ENCODE measurements around the gene SLX4IP. TPM values are rescaled to one million over a fixed set of nuclear protein-coding genes. Genes with fewer than 3 reads are reported as not detected.

Gene SLX4IP
- total RNA-seq, 4 donors from 2014 or later, result 4.8 to 7.2 (median 5.7) TPM

DNA sequence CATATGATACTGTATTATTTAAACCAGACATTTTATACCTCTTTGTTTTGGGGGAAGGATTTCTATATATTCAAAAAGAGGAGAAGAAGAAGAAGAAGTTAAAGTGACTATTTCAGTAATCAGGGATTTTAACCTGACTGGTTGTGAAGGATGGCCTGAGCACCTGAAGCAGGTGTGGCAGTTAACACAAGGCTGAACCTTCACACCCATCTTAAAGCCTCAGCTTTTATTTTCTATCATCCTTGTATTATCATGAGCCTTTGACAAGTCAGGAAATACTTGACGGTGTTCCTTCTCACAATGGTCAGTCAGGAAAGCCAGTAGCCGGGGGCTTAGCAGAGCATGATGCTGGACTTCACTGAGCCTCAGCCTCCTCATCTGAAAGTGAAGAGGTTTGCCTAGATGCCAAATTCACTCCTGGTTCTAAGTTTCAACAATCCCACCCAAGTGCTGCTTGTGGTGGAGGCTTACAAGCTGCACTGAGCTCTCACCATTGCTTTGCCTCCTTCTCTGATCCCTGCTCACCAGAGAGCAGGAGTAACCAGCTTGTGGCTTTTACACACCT is 121.5 kb downstream of the SLX4IP start:
- no peaks in the 10 kb centered on the region for H3K27me3 ChIP-seq
- no peak for TF ChIP-seq POLR2AphosphoS5 (IDR thresholded peaks at IDR 0.05)
- TF ChIP-seq EP300 (IDR thresholded peaks at IDR 0.05), result no peak
- no peak for TF ChIP-seq POLR2A (IDR thresholded peaks at IDR 0.05)
- TF ChIP-seq, protein P1, sequence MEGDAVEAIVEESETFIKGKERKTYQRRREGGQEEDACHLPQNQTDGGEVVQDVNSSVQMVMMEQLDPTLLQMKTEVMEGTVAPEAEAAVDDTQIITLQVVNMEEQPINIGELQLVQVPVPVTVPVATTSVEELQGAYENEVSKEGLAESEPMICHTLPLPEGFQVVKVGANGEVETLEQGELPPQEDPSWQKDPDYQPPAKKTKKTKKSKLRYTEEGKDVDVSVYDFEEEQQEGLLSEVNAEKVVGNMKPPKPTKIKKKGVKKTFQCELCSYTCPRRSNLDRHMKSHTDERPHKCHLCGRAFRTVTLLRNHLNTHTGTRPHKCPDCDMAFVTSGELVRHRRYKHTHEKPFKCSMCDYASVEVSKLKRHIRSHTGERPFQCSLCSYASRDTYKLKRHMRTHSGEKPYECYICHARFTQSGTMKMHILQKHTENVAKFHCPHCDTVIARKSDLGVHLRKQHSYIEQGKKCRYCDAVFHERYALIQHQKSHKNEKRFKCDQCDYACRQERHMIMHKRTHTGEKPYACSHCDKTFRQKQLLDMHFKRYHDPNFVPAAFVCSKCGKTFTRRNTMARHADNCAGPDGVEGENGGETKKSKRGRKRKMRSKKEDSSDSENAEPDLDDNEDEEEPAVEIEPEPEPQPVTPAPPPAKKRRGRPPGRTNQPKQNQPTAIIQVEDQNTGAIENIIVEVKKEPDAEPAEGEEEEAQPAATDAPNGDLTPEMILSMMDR (IDR thresholded peaks at IDR 0.05), result no peak
- H3K4me1 ChIP-seq, result peaks cover 36% of the 10 kb centered on the region
- H3K9me3 ChIP-seq, result no peaks in the 10 kb centered on the region
- H3K36me3 ChIP-seq, result no peaks in the 10 kb centered on the region
- H3K27ac ChIP-seq, result no peak overlapping the region
- DNase-seq (ENCODE audit: low spot score in 2 of 2), result no peak
- H3K4me3 ChIP-seq, result no peak overlapping the region
- WGBS, result 91% methylated on average over 2 of the region's 2 CpGs

DNA sequence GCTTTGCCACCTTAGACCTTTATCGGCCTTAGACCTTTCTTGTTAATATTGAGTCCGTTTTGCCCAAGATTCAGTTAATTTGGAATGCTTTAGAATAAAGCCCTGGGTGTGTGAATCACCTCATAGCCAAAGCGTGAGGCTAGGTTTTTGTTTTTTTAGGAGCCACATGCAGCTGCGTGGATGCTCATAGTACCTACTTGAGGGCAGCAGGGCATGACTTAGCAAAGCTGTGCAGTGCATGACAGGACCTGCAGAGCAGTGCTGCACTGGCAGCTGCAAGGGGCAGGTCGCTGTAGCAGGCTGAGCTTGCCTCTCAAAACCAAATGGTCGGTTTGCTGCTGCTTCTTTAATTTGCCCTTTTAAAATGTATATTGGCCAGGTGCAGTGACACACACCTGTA is 122.6 kb downstream of the SLX4IP start:
- WGBS, result 48% methylated on average over 5 of the region's 6 CpGs
- H3K4me1 ChIP-seq, result peaks cover 29% of the 10 kb centered on the region
- no peak for DNase-seq (ENCODE audit: low spot score in 2 of 2)
- no peaks in the 10 kb centered on the region for H3K9me3 ChIP-seq
- H3K27me3 ChIP-seq, result no peaks in the 10 kb centered on the region
- TF ChIP-seq, protein P1 (IDR thresholded peaks at IDR 0.05), result no peak
- peak in 1 of 3 donors; percentile 9 for TF ChIP-seq POLR2AphosphoS5 (IDR thresholded peaks at IDR 0.05)
- H3K27ac ChIP-seq, result no peak overlapping the region
- no peaks in the 10 kb centered on the region for H3K36me3 ChIP-seq
- no peak overlapping the region for H3K4me3 ChIP-seq

DNA sequence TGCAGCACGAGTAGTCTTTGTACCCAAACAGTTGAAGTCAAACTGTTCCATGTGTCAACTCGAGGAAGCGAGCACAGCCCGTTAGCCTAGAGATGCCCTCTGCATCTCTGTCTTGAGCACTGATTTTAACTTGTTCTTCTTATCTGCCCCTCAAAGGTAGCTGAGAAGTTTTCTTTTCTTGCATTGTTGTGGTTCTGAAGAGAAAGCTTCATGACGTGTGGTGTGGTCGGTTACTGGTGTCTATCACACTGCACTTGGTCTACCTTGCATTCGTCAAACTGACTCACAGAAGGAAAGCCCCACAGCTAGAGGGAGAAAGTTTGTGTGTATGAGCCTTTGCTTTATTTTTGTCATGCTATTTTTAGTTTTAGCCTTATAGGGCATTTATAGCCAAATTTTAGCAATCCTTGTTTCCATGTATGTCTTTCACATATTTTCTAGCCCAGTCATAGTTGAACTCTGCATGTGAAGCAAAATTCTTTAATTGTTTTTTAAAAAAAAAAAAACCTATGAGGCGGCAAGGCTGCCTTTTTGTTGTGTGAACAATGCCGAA is 123.6 kb downstream of the SLX4IP start:
- Histone ChIP-seq H3K27ac (peak overlapping the region; percentile 38), H3K36me3 (no peaks in the 10 kb centered on the region), H3K27me3 (no peaks in the 10 kb centered on the region), H3K9me3 (no peaks in the 10 kb centered on the region), H3K4me3 (no peak overlapping the region), H3K4me1 (peaks cover 26% of the 10 kb centered on the region)
- TF ChIP-seq, protein P1 (IDR thresholded peaks at IDR 0.05), result no peak
- TF ChIP-seq POLR2AphosphoS5 (IDR thresholded peaks at IDR 0.05), result no peak
- no peak for DNase-seq (ENCODE audit: low spot score in 2 of 2)
- WGBS, result 65% methylated on average over 9 of the region's 9 CpGs

DNA sequence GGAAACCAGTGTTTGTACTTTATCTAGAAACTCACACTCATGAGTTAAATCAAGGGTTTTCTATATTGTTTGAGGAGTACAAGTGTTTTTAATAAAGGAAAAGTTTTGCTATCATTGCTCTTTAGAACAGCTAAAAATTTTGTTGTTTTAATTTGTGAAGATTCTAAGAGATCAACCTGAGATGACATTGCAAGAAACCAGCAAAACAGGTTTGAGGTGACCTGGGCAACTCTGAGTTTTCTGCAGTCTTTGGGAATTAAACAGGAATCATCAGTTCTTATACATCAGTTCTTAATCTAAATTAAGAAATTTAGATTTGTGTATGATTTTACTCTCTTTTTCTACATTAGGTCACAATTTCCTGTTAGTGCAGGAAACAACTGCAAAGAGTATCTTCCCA is 124.2 kb downstream of the SLX4IP start:
- DNase-seq (ENCODE audit: low spot score in 2 of 2), result no peak
- Histone ChIP-seq H3K36me3 (no peaks in the 10 kb centered on the region), H3K27ac (no peak overlapping the region), H3K4me3 (no peak overlapping the region), H3K4me1 (peaks cover 26% of the 10 kb centered on the region), H3K27me3 (no peaks in the 10 kb centered on the region), H3K9me3 (no peaks in the 10 kb centered on the region)
- TF ChIP-seq POLR2AphosphoS5 (IDR thresholded peaks at IDR 0.05), result no peak
- TF ChIP-seq, protein P1 (IDR thresholded peaks at IDR 0.05), result no peak
- no peak for TF ChIP-seq POLR2A (IDR thresholded peaks at IDR 0.05)
- no peak for TF ChIP-seq EP300 (IDR thresholded peaks at IDR 0.05)

DNA sequence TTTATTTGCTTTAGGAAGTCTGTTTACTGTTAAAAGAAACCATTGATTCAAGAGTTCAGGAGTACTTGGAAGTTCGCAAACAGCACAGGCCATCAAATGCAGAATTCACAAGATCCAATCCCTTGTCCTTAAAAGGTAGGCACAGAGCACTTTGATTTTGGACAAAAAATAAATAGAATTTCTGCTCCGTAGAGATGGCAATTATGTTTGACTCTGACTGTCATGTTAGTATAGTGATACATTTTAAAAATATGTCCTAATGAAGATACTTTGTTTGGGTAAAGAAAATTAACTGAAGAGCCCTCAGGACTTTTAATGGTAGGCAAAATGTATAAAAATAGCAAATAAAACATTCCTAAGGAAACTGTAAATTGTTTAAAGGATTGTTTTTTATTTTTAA is 125.6 kb downstream of the SLX4IP start:
- no peak for DNase-seq (ENCODE audit: low spot score in 2 of 2)
- no peak overlapping the region for H3K4me3 ChIP-seq
- TF ChIP-seq EP300 (IDR thresholded peaks at IDR 0.05), result no peak
- TF ChIP-seq, protein P1 (IDR thresholded peaks at IDR 0.05), result no peak
- no peak for TF ChIP-seq POLR2A (IDR thresholded peaks at IDR 0.05)
- no peak for TF ChIP-seq POLR2AphosphoS5 (IDR thresholded peaks at IDR 0.05)
- H3K9me3 ChIP-seq, result no peaks in the 10 kb centered on the region
- no peak overlapping the region for H3K27ac ChIP-seq
- peaks cover 34% of the 10 kb centered on the region for H3K4me1 ChIP-seq
- no peaks in the 10 kb centered on the region for H3K27me3 ChIP-seq
- WGBS, result 90% methylated on average over 2 of the region's 2 CpGs
- no peaks in the 10 kb centered on the region for H3K36me3 ChIP-seq
